SK-N-SH treated with all-trans-retinoic acid at 6 μM for 48 hours (cell line): ENCODE data around the gene VPS41.

Source experiments
- ATAC-seq: fragments of 200-7000 bp; cut with Tn5 transposase; 3 replicates; pipeline ENCODE4 v1.9.1; 2020; ENCODE audit warnings: mild to moderate bottlenecking, moderate library complexity
- ARNTL ChIP-seq: fragments of 450-650 bp; formaldehyde crosslinking; IDR thresholded peaks from 2 replicates; pipeline ENCODE4 v1.5.0; 2020; ENCODE audit warnings: low read depth, mild to moderate bottlenecking, moderate library complexity, borderline replicate concordance
- CSDC2 ChIP-seq: fragments of 250-450 bp; sonication (Bioruptor Pico); IDR thresholded peaks from 2 replicates; pipeline ENCODE4 v1.5.0; 2020; ENCODE audit warnings: mild to moderate bottlenecking, moderate library complexity
- ESRRG ChIP-seq: fragments of 250-450 bp; sonication (Bioruptor Pico); IDR thresholded peaks from 2 replicates; pipeline ENCODE4 v1.6.1; 2021; ENCODE audit warnings: mild to moderate bottlenecking
- GLIS3 ChIP-seq: fragments of 250-450 bp; sonication (Bioruptor Pico); IDR thresholded peaks from 2 replicates; pipeline ENCODE4 v1.5.0; 2020; ENCODE audit warnings: mild to moderate bottlenecking, moderate library complexity
- ISL1 ChIP-seq: fragments of 250-450 bp; sonication (Bioruptor Pico); IDR thresholded peaks from 2 replicates; pipeline ENCODE4 v2.1.2; 2022; ENCODE audit warnings: mild to moderate bottlenecking, moderate library complexity
- OSR1 ChIP-seq: fragments of 250-450 bp; sonication (Bioruptor Pico); IDR thresholded peaks from 2 replicates; pipeline ENCODE4 v1.8.0; 2022; ENCODE audit warnings: moderate library complexity, mild to moderate bottlenecking, inconsistent platforms
- POU6F1 ChIP-seq: fragments of 250-450 bp; sonication (Bioruptor Pico); IDR thresholded peaks from 2 replicates; pipeline ENCODE4 v1.8.0; 2021; ENCODE audit warnings: low read depth, mild to moderate bottlenecking, moderate library complexity, borderline replicate concordance
- PPARA ChIP-seq: fragments of 250-450 bp; sonication (Bioruptor Pico); IDR thresholded peaks from 2 replicates; pipeline ENCODE4 v1.5.0; 2020; ENCODE audit warnings: mild to moderate bottlenecking, borderline replicate concordance
- RARB ChIP-seq: fragments of 250-450 bp; sonication (Bioruptor Pico); IDR thresholded peaks from 2 replicates; pipeline ENCODE4 v1.8.0; 2021; ENCODE audit warnings: mild to moderate bottlenecking, moderate library complexity
- SNAI2 ChIP-seq: fragments of 250-450 bp; sonication (Bioruptor Pico); IDR thresholded peaks from 2 replicates; pipeline ENCODE4 v1.5.0; 2020; ENCODE audit warnings: mild to moderate bottlenecking, moderate library complexity
- TCF4 ChIP-seq: fragments of 250-450 bp; sonication (Bioruptor Pico); IDR thresholded peaks from 2 replicates; pipeline ENCODE4 v1.8.0; 2021; ENCODE audit warnings: mild to moderate bottlenecking, moderate library complexity, borderline replicate concordance
- TOX ChIP-seq: fragments of 250-450 bp; sonication (Bioruptor Pico); IDR thresholded peaks from 2 replicates; pipeline ENCODE4 v1.8.0; 2021; ENCODE audit warnings: mild to moderate bottlenecking, moderate library complexity, borderline replicate concordance
- TSHZ2 ChIP-seq: fragments of 250-450 bp; sonication (Bioruptor Pico); IDR thresholded peaks from 2 replicates; pipeline ENCODE4 v1.5.0; 2020; ENCODE audit warnings: mild to moderate bottlenecking, moderate library complexity
- ZC3H10 ChIP-seq: fragments of 250-450 bp; sonication (Bioruptor Pico); IDR thresholded peaks from 2 replicates; pipeline ENCODE4 v1.5.1; 2021; ENCODE audit warnings: mild to moderate bottlenecking, moderate library complexity
- ZFP3 ChIP-seq: fragments of 250-450 bp; sonication (Bioruptor Pico); IDR thresholded peaks from 2 replicates; pipeline ENCODE4 v1.5.0; 2020; ENCODE audit warnings: mild to moderate bottlenecking, moderate library complexity
- ZFP30 ChIP-seq: fragments of 450-650 bp; formaldehyde crosslinking; IDR thresholded peaks from 2 replicates; pipeline ENCODE4 v1.5.0; 2022; ENCODE audit warnings: mild to moderate bottlenecking, moderate library complexity
- ZNF565 ChIP-seq: fragments of 450-650 bp; formaldehyde crosslinking; conservative IDR thresholded peaks from 2 replicates; pipeline ENCODE4 v1.5.0; 2020; ENCODE audit warnings: low read depth, mild to moderate bottlenecking, moderate library complexity
- ZNF70 ChIP-seq: fragments of 450-650 bp; formaldehyde crosslinking; IDR thresholded peaks from 2 replicates; pipeline ENCODE4 v1.5.0; 2020; ENCODE audit warnings: mild to moderate bottlenecking, moderate library complexity
- ZNF8 ChIP-seq: fragments of 450-650 bp; formaldehyde crosslinking; IDR thresholded peaks from 2 replicates; pipeline ENCODE4 v1.5.0; 2020; ENCODE audit warnings: mild to moderate bottlenecking, moderate library complexity
- TF ChIP-seq, protein P1 (sequence below): fragments of 250-450 bp; sonication (Bioruptor Pico); IDR thresholded peaks from 2 replicates; pipeline ENCODE4 v1.5.1; 2020; ENCODE audit warnings: low read depth, mild to moderate bottlenecking, moderate library complexity
- TF ChIP-seq, protein P2 (sequence below): fragments of 250-450 bp; sonication (Bioruptor Pico); IDR thresholded peaks from 2 replicates; pipeline ENCODE4 v1.5.1; 2021; ENCODE audit warnings: mild to moderate bottlenecking, moderate library complexity

VPS41 gene

DNA sequence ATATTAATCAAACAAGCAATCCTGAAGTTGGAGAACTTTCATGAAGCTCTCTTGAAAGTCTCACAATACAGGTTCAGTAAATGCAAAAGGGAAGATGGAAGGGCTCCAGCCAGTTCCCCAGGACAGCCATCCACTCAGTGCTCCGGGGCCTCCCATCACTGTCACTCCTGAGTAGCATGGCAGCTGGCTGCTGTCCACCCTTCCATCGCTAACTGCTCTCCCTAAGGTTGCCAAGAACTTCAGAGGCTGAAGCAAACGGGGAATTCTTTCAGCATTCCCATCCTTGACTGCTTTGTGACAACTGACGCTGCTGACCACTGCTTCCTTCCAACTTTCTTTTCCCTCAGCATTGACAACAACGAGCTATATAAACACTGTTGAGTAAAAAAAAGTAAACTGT is 69.1 kb downstream of the VPS41 start:
- TF ChIP-seq ZC3H10 (CRISPR knock-in tag) (no peak), TCF4 (CRISPR knock-in tag) (no peak), GLIS3 (CRISPR knock-in tag) (no peak), CSDC2 (no peak), ZNF70 (no peak), SNAI2 (no peak), TOX (CRISPR knock-in tag) (no peak), ZNF8 (no peak), TSHZ2 (CRISPR knock-in tag) (no peak), POU6F1 (CRISPR knock-in tag) (no peak), ESRRG (CRISPR knock-in tag) (no peak), ZNF565 (no peak), PPARA (CRISPR knock-in tag) (no peak), ARNTL (CRISPR knock-in tag) (no peak), OSR1 (CRISPR knock-in tag) (no peak), ZFP3 (no peak), ISL1 (no peak), ZFP30 (CRISPR knock-in tag) (no peak), RARB (no peak)
- TF ChIP-seq, protein P1, sequence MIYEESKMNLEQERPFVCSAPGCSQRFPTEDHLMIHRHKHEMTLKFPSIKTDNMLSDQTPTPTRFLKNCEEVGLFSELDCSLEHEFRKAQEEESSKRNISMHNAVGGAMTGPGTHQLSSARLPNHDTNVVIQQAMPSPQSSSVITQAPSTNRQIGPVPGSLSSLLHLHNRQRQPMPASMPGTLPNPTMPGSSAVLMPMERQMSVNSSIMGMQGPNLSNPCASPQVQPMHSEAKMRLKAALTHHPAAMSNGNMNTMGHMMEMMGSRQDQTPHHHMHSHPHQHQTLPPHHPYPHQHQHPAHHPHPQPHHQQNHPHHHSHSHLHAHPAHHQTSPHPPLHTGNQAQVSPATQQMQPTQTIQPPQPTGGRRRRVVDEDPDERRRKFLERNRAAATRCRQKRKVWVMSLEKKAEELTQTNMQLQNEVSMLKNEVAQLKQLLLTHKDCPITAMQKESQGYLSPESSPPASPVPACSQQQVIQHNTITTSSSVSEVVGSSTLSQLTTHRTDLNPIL = no peak
- no peak for ATAC-seq

GRCh38 chr7:38838725-38839385 is 70.1 kb downstream of the VPS41 start:
- ATAC-seq = no peak
- no peak for TF ChIP-seq CSDC2
- TF ChIP-seq TCF4 (CRISPR knock-in tag) = no peak
- no peak for TF ChIP-seq POU6F1 (CRISPR knock-in tag)
- TF ChIP-seq, protein P1 = no peak
- TF ChIP-seq OSR1 (CRISPR knock-in tag) = no peak
- TF ChIP-seq, protein P2, sequence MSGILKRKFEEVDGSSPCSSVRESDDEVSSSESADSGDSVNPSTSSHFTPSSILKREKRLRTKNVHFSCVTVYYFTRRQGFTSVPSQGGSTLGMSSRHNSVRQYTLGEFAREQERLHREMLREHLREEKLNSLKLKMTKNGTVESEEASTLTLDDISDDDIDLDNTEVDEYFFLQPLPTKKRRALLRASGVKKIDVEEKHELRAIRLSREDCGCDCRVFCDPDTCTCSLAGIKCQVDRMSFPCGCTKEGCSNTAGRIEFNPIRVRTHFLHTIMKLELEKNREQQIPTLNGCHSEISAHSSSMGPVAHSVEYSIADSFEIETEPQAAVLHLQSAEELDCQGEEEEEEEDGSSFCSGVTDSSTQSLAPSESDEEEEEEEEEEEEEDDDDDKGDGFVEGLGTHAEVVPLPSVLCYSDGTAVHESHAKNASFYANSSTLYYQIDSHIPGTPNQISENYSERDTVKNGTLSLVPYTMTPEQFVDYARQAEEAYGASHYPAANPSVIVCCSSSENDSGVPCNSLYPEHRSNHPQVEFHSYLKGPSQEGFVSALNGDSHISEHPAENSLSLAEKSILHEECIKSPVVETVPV (CRISPR knock-in tag) = no peak
- TF ChIP-seq ISL1 = no peak
- TF ChIP-seq ESRRG (CRISPR knock-in tag) = no peak
- no peak for TF ChIP-seq TOX (CRISPR knock-in tag)
- no peak for TF ChIP-seq PPARA (CRISPR knock-in tag)
